ENCODE measurements around the gene PTPRE.

- TF ChIP-seq EZH2 (IDR thresholded peaks at IDR 0.05) (no peak), ZNF274 (IDR thresholded peaks at IDR 0.05; ENCODE audit: low read depth, low read length) (no peak), CEBPB (IDR thresholded peaks at IDR 0.05; ENCODE audit: low read depth) (no peak), TCF7L2 (IDR thresholded peaks at IDR 0.05; ENCODE audit: borderline replicate concordance, extremely low read depth, insufficient read depth, insufficient read length) (no peak), ZFX (IDR thresholded peaks at IDR 0.05) (no peak), EZH2phosphoT487 (IDR thresholded peaks at IDR 0.05; ENCODE audit: borderline replicate concordance) (no peak), ZBTB33 (IDR thresholded peaks at IDR 0.05; ENCODE audit: extremely low read depth, insufficient replicate concordance, low read length) (no peak), POLR2A (IDR thresholded peaks at IDR 0.05; ENCODE audit: borderline replicate concordance, extremely low read depth, insufficient read depth, insufficient read length) (no peak), RAD21 (IDR thresholded peaks at IDR 0.05; ENCODE audit: low read depth) (no peak), SRF (IDR thresholded peaks at IDR 0.05; ENCODE audit: low read depth) (no peak), JUND (IDR thresholded peaks at IDR 0.05) (no peak)
- TF ChIP-seq, protein P1, sequence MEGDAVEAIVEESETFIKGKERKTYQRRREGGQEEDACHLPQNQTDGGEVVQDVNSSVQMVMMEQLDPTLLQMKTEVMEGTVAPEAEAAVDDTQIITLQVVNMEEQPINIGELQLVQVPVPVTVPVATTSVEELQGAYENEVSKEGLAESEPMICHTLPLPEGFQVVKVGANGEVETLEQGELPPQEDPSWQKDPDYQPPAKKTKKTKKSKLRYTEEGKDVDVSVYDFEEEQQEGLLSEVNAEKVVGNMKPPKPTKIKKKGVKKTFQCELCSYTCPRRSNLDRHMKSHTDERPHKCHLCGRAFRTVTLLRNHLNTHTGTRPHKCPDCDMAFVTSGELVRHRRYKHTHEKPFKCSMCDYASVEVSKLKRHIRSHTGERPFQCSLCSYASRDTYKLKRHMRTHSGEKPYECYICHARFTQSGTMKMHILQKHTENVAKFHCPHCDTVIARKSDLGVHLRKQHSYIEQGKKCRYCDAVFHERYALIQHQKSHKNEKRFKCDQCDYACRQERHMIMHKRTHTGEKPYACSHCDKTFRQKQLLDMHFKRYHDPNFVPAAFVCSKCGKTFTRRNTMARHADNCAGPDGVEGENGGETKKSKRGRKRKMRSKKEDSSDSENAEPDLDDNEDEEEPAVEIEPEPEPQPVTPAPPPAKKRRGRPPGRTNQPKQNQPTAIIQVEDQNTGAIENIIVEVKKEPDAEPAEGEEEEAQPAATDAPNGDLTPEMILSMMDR (IDR thresholded peaks at IDR 0.05 in 2 of 3, conservative IDR thresholded peaks at IDR 0.05 in 1 of 3; ENCODE audit: borderline replicate concordance in 1 of 3, insufficient read depth in 1 of 3, low read depth in 2 of 3, low read length in 2 of 3) = no peak
- TF ChIP-seq, protein P2, sequence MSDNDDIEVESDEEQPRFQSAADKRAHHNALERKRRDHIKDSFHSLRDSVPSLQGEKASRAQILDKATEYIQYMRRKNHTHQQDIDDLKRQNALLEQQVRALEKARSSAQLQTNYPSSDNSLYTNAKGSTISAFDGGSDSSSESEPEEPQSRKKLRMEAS (IDR thresholded peaks at IDR 0.05) = no peak
- TF ChIP-seq, protein P3, sequence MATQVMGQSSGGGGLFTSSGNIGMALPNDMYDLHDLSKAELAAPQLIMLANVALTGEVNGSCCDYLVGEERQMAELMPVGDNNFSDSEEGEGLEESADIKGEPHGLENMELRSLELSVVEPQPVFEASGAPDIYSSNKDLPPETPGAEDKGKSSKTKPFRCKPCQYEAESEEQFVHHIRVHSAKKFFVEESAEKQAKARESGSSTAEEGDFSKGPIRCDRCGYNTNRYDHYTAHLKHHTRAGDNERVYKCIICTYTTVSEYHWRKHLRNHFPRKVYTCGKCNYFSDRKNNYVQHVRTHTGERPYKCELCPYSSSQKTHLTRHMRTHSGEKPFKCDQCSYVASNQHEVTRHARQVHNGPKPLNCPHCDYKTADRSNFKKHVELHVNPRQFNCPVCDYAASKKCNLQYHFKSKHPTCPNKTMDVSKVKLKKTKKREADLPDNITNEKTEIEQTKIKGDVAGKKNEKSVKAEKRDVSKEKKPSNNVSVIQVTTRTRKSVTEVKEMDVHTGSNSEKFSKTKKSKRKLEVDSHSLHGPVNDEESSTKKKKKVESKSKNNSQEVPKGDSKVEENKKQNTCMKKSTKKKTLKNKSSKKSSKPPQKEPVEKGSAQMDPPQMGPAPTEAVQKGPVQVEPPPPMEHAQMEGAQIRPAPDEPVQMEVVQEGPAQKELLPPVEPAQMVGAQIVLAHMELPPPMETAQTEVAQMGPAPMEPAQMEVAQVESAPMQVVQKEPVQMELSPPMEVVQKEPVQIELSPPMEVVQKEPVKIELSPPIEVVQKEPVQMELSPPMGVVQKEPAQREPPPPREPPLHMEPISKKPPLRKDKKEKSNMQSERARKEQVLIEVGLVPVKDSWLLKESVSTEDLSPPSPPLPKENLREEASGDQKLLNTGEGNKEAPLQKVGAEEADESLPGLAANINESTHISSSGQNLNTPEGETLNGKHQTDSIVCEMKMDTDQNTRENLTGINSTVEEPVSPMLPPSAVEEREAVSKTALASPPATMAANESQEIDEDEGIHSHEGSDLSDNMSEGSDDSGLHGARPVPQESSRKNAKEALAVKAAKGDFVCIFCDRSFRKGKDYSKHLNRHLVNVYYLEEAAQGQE (IDR thresholded peaks at IDR 0.05; ENCODE audit: low read depth) = no peak
Measured at GRCh38 chr10:128030498-128031072, 123.7 kb downstream of the PTPRE start.

All from HCT116 (cell line).